NCI-H2171 treated with DMSO at 0.1 percent for 48 hours (cell line): ENCODE data around the gene RHOA.
"Not testable (repeated sequence)": the region's sequence is repeated elsewhere in the genome, so short reads cannot be mapped to it uniquely, and the experiment has no call there.

ENCODE experiments used
- DNase-seq: peaks from one replicate; lab custom pipeline; 2025; lab: John Stamatoyannopoulos, UW

RHOA gene

DNA sequence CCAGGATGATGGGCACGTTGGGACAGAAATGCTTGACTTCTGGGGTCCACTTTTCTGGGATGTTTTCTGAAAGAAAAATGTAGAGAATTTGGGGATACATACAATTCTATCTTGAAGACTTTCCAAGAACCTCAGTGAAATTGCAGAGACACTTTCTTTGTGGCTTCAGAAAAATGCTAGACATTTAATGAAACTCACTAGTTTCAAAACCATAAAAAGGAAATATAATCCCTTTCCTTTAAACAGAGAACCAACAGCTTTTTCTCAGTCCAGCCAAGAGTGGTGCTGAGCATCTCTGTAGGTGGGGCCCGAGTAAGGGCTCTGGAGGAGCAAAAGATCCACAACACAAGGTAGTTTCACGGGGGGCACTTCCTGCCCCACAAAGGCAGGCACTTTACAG, 49.2 kb downstream of the RHOA start:
- no peak for DNase-seq

DNA sequence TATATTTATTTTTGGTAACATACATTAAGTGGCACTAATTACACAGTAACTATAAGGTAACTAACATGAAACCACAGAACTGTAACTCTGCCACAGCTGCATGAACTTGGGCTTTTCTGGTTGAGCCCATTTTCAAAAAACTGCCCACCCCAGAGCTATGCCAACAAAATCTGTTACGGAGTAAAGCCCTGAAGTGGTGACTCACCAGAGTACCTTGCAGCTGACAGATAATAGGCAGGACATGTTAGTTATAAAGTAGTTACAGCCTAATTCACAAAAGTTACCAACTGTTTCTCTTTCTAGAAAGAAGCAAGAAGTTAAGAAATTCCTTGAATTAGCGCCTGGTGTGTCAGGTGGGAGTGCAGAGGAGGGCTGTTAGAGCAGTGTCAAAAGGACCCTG, 52.2 kb downstream of the RHOA start:
- no peak for DNase-seq

DNA sequence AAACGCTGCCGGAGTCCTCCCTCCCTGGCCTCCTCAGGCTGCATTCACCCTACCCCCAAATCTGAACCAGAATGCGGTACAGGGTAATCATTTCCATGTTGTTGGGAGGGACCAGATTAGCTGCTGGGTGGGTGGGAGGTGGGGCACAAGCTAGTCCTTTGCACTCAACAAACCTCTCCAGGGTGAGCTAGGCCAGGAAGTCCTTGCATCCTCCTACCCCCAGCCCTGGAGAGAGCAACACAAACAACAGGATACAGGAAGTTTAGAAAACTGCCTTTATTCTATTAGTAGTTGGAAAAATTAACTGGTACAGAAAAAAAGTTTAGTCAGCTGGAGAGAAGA, 52.9 kb downstream of the RHOA start:
- peak; percentile 9 for DNase-seq

DNA sequence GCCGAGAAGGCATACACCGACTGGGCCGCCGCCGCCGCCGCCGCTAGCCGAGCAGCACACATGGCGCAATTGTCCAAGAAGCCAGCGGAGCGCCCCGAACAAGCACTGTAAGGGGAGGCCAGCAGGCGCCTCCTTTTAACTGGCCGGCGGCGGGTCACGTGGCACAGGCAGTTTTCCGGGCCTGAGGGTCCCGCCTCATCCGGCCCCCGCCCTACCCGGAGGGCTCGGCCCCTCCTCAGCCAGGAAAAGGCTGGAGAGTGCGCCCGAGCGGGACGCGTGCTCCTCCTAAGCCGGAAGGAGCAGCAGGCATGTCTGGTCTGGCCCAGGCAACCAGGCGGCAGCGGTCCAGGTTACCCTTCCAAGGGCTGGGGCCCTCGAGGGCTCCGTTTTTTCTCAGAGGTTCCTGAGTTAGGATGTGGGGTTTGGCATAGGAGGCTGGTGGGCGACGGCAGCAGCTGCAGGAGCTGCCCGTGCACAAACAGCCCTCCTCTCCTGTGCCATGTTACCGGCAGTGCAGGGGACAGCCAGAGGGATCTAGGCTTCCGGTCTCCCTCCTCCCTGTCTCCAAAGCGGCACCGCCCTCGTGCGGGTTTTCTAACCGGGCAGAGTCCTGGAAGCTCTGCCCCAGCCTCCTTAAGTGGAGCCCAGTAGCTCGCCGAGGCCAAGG, 53.4 kb downstream of the RHOA start, which contains the start of gene GPX1:
Gene GPX1, minus strand, starts transcription at position 137 of the 667 bp plus-strand sequence. Its CDS starts 75 bp downstream, at position 62.
- DNase-seq: peak; percentile 85

DNA sequence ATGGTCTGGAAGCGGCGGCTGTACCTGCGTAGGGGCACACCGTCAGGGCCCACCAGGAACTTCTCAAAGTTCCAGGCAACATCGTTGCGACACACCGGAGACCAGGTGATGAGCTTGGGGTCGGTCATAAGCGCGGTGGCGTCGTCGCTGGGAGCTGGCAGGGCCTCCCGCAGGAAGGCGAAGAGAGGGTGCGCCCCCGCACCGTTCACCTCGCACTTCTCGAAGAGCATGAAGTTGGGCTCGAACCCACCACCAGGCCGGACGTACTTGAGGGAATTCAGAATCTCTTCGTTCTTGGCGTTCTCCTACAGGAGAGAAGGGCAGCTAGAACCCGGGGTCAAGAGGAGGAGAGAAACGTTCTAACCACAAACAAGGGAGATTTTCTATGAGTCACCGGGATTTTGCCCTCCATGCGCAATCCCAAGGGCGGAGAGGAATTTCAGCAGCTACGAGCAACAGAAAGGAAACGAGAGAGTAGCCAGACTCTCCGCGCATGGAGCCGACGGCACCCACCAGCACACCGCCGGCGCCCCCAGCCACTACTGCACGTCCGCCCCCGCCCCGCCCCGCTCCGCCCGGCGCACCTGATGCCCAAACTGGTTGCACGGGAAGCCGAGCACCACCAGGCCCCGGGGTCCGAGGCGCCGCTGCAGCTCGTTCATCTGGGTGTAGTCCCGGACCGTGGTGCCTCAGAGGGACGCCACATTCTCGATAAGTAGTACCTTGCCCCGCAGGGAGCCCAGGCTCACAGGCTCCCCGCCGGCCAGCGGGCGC, 54.1 kb downstream of the RHOA start:
- DNase-seq: not testable (repeated sequence)

DNA sequence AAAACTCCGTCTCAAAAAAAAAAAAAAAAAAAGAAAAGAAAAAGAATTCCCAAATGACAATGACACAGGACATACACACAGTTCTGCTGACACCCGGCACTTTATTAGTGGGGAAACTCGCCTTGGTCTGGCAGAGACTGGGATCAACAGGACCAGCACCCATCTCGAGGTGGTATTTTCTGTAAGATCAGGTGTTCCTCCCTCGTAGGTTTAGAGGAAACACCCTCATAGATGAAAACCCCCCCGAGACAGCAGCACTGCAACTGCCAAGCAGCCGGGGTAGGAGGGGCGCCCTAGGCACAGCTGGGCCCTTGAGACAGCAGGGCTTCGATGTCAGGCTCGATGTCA, 54.7 kb downstream of the RHOA start:
- DNase-seq: not testable (repeated sequence)

DNA sequence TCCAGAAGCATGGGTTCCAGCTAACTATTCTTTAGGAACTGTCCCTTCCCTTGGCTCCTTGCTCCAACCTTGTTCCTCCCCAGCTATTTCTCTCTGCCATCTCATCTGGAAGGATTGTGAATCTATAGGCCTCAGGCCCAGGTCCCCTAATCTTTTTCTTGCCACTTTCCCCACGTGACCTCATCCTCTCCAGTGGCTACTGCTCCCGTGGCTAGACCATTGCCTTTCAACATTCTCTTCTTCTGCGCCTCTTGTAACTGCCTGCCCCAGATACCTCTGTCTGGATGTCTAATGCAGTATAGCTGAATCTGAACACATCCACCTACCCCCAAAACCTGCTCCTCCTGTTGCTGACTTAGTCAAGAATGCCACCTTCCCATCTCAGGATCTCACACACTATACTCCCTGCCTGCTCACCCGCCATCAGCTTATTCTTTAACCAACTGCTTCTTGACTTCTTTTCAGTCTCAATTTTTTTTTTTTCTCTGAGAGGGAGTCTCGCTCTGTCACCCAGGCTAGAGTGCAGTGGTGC, 58.8 kb downstream of the RHOA start:
- no peak for DNase-seq

DNA sequence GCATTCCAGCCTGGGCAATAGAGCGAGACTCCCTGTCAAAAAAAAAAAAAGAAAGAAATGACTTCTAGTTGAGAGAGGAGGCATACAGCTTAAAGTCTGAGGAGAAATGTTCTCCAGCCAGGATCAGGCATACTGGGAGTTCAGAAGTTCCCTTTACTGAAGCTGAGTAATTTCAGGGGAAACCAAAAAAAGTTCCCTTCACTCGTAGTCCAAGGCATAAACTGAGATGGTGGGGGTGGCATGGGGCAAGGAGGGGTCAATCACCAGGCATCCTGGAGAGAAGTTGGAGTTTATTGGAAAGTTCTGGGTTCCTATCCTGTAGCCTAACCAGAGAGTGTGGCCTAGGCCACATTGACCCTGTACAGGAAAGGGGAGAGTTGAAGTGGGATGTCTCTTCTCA, 59.5 kb downstream of the RHOA start:
- DNase-seq: no peak

DNA sequence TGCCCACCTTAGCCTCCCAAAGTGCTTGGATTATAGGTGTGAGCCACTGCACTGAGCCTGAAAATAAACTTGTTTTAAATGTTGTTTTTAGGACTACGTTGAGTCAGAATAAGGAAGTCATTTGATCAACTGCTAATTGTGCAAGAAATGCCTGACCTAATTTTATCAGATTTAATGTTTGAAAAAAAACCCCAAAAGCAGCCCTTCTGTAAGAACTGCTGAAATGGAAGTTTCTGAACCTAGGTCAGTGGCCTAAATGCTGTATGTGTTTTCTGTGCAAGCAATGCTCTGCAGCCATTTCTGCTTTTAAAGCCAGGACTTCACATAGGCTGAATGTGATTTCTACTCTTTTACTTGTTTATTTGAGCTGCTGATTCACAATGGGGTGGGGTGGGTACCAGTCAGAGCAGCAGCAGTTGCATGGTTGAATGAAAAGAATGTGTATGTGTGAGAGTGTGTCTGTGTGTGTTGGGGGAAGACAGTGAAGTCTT, 60.2 kb downstream of the RHOA start:
- DNase-seq: no peak

DNA sequence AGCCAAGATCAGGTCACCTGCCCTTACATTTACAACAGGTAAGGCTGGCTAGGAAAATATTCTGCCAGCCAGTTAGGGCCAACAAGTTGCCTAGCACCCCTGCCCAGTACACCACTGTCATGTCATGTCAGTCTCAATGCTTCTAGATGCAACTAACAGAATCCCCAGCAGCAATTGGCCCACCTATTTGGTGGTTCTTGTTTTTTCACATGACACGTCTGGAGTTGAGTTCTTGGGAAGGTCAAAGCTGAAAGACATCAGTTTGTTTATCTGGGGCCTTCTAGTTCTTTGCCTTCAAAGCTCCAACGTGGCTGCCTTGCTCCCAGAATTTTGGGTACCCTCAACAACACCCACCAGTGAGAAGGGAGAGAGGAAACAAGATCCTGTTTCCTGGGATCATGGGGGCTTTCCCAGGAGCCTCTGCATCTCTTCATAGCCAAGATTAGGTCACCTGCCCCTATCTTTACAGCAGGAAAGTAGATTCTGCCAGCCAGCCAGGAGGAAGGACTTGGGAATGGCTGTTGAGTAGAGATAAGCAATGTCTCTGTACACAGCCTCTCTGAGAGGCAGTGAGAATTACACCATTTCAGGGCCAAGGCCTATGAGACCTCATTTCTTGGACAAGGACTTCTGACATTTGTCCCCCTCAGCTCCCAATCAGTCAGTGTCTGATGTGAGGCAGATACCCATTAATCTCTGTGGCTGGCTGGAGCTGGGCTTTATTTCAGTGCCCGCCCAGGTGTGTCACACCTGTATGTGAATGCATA, 62.2 kb downstream of the RHOA start:
- DNase-seq: no peak

DNA sequence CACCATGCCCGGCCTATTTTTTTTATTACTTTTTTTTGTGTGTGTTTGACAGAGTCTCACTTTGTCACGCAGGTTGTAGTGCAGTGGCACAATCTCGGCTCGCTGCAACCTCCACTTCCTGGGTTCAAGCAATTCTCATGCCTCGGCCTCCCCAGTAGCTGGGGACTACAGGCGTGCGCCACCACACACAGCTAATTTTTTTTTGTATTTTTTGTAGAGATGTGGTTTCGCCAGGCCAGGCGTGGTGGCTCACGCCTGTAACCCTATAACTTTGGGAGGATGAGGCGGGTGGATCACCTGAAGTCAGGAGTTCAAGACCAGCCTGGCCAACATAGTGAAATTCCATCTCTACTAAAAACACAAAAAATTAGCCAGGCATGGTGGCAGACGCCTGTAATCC, 63.4 kb downstream of the RHOA start:
- DNase-seq: not testable (repeated sequence)

DNA sequence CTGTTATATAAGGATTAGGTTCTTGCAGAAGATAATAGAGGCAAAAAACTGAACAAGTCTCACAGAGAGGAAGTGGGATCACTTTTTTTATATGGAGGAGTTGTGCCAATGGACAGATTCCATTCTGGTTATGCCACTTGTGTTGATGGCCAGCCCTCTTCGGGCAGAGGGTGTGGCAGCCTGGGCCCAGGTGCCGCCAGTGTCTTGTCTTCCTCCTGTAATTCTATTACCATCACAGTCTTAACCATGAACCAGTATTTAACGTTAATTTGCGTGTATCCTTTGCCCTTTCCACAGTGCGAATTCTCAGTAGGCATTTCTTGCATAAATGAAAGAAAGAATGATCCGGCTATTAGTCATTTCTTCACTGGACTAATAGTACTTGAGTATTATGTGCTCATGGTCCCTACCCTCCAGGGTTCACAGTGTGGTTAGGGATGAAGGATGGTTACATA, 65.0 kb downstream of the RHOA start:
- no peak for DNase-seq

DNA sequence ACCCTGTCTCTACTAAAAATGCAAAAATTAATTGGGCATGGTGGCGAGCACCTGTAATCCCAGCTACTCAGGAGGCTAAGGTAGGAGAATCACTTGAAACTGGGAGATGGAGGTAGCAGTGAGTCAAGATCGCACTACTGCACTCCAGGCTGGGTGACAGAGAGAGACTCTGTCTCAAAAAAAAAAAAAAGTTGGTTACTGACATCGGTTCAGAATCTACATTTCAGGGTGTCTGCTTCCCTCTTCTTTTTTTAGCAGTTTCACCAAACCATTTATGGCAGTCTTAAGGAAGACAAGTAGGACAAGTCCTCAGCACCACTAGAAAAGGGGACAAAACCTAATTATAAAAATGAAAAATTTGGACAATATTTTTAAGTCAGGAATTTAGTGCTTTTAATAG, 68.6 kb downstream of the RHOA start:
- DNase-seq: no peak

DNA sequence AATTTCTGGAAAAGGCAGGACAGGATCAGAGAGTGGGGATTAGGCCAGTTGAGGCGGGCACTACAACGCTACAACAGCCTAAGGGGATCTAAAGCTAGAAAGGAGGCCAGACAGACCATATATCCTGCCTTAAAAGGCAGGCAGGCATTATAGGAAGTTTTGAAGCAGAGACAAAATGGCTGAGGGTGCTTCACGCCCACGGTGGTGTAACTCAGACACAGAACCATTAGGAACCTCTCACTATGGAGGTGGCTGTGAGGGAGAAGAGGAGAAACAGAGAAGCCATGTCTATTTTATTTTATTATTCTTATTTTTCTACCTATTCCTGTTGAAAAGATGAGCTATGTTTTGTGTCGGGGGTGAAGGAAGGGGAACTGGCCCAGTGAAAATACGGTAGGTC, 69.8 kb downstream of the RHOA start:
- DNase-seq: no peak

DNA sequence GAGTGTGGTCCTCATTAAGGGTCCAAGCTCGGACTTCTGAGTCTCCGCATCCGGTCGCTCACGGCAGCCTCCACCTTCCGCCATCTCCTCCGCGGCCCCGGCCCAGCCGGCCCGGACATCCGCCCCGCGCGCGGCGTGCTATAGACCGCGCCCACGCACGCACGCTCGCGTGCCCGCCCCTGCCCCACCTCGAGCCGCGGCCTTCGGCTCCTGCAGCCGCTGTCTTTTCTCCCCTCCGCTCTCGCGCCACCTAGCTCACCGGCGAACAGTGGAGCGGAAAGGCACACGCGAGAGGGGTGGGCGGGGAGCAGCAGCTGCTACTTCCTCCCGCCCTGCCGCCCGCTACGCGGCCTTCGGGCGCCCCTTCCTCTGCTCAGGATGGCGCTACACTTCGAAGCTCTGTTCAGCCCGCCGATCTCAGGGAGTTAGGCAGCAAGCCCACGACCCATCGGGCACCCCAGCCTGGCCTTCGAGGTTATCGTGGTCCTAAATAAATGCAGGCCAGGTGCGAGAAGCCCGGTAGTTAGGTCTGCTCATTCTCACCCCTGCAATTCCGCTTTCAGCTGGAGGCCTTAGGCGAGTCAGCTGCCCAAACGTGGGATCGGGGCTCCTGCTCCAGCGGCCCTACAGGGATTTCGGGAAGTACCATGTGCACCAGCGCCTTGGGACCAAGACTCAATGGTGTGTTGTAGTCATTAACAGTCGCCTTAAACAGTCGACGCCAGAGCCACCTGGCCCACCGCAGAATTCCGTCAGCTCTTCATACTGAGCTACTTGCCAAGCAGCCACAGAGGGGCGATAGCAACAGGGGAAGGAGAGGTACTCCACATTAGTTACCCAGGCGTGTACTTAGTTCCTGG, 71.6 kb downstream of the RHOA start, which contains the start of gene USP4:
Gene USP4, minus strand, starts transcription at position 113 of the 860 bp plus-strand sequence. Its CDS starts 29 bp downstream, at position 84.
- peak; percentile 77 for DNase-seq

DNA sequence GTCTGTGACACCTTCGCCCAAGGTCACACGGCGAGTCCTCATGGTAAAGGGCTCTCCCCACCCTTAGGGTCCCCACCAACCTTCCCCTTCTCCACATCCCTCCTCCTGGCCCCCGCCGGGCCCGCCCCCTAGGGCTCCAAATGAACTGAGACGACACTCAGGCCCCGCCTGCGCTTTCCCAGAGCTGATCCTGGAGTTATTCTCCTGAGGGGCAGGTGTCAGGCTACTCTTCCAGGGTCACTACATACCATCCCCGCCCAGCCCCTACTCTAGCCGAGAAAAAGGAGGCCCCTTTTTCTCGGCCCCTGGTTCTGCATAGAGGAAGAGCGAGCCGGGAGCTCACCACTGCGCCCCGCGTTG, 72.2 kb downstream of the RHOA start:
- peak; percentile 22 for DNase-seq

DNA sequence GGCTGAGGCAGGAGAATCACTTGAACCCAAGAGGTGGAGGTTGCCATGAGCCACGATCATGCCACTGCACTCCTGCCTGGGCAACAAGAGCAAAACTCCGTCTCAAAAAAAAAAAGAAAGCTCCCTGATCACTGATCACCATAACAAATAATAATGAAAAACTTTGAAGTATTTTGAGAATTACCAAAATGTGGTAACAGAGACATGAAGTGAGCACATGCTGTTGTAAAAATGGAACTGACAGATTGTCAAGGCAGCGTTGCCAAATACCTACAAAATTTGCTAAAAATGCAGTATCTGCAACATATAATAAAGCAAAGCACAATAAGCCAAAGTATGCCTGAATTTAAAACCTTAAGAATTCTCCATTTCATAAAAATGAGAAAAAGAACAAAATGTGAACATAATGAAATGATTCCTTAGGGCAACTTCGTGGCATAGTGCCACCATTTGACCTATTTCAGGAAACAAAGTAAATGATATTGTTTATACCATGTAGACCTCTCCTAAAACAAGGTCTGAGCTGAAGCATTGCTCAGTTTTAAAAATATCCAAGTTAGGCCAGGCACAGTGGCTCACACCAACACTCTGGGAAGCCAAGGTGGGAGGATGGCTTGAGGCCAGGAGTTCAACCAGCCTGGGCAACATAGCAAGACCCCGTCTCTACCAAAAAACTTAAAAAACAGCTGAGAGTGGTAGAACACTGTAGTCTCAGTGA, 77.7 kb downstream of the RHOA start:
- DNase-seq: no peak

DNA sequence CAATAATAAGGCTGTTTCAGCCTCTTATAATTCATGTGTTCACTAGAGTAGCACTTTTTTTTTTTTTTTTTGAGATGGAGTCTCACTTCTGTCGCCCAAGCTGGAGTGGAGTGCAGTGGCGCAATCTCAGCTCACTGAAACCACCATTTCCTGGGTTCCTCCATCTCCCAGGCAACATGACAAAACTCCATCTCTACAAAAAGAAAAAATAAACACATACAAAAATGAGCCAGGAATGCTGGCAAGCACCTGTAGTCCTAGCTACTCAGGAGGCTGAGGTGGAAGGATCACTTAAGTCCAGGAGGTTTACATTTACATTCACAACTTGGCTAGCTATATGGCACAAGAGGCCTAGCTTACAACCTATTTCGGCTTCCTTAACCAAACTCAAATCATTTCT, 78.7 kb downstream of the RHOA start:
- no peak for DNase-seq

DNA sequence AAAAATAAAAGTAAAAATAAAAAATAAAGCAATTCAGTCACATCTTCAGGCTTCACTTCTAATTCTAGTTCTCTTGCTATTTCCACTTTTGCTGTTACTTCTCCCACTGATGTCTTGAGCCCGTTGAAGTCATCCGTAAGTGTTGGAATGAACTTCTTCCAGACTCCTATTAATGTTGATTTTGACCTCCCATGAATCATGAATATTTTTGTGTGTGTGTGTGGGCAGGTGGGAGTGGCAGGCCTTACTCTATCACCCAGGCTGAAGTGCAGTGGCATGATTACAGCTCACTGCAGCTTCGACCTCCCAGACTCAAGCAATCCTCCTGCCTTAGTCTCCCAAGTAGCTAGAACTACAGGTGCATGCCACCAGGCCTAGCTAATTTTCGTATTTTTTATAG, 82.6 kb downstream of the RHOA start:
- no peak for DNase-seq

DNA sequence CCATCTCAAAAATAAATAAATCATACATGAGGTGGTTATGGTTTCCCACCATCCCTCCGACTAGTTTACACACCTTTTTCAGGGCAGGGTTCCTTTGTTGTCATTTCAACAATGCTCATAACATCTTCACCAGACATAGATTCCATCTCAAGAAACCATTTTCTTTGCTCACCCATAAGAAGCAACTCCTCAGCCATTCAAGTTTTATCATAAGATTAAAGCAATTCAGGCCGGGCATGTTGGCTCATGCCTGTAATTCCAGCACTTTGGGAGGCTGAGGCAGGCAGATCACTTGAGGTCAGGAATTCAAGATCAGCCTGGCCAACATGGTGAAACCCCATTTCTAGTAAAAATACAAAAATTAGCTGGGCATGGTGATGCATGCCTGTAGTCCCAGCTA, 83.4 kb downstream of the RHOA start:
- not testable (repeated sequence) for DNase-seq

DNA sequence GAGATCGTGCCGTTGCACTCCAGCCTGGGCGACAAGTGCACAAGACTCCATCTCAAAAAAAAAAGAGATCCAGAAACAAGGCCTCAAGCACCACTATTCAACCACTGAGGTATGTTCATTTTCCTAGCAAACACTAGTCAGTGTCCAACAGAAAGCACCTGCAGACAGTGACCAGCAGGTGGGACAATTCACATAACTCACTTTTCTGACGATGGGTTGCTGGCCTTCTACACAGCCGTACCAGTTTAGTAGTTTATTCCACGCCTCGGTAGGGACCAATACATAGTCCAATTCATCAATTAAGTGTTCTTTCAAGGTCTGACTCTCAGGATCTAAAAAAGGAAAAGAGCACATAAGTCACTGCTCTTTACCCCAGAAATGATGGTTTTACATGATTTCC, 84.3 kb downstream of the RHOA start:
- DNase-seq: no peak
